GM19351 (cell line): Measurements from ENCODE around the gene VOPP1.
"Not testable (repeated sequence)": the region's sequence is repeated elsewhere in the genome, so short reads cannot be mapped to it uniquely, and the experiment has no call there.

Source experiments
- ATAC-seq: cut with Tn5 transposase; IDR thresholded peaks from one replicate; pipeline ENCODE4 v1.9.1; 2021; ENCODE audit warnings: mild to moderate bottlenecking, moderate library complexity; ENCODE audit not compliant: unreplicated experiment

The VOPP1 gene

GRCh38 chr7:55512635-55513191 is 59.6 kb downstream of the VOPP1 start:
- no peak for ATAC-seq

DNA sequence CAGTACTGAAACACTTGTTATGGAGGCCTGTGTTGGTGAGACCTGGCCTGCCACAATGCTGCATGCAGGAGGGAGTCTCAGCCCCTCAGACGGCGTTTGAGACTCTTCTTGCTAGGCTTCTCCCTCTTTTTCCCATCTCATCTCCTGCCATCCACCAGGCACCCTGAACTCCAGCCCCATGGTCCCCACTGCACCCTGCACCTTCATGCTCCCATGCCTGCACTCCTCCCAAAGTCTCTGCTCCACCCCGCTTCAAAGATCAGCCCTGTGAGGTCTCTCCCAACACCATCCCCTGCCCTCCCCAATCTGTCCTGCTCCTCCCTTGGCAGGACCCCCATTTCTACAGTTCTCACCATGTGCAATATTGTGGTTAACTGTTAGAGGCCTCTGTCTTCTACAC is 61.7 kb downstream of the VOPP1 start:
- ATAC-seq = no peak

GRCh38 chr7:55510206-55510605 is 62.1 kb downstream of the VOPP1 start:
- ATAC-seq = not testable (repeated sequence)

- ATAC-seq = peak; percentile 9
Observed at GRCh38 chr7:55509322-55509721, 63.0 kb downstream of the VOPP1 start.

- peak; percentile 77 for ATAC-seq
Observed at GRCh38 chr7:55508221-55509011, 63.9 kb downstream of the VOPP1 start.

GRCh38 chr7:55507743-55508142 is 64.6 kb downstream of the VOPP1 start:
- ATAC-seq = no peak

- ATAC-seq = no peak
Observed at GRCh38 chr7:55504967-55505658, 67.2 kb downstream of the VOPP1 start.

GRCh38 chr7:55504093-55504859 is 68.0 kb downstream of the VOPP1 start:
- ATAC-seq = no peak

DNA sequence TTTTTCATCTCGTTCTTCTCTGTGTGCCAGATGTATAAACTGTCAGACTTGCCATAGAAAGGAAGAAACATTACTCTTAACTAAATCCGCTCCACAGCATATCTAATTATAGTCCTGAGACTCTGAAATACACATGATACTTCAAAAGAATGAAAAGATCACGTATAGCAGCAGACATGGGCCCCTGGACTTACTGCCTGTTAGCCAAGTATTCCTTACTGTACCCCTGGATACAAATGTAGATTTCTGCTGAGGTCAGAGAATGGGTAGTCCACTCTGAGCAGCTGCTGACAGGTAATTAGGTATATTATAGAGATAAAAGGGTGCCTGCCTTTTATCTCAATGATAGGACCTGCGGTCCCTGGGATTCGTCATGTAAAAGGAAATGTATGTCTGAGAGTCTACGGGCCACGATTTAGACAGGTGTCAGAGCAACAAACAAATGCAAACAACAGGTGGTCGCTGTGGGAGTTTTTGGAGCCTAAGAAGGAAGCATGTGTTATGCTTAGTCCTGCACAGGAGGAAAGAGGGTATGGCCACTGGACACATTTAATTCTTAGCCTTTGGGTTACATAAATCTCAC is 69.4 kb downstream of the VOPP1 start:
- ATAC-seq = no peak

DNA sequence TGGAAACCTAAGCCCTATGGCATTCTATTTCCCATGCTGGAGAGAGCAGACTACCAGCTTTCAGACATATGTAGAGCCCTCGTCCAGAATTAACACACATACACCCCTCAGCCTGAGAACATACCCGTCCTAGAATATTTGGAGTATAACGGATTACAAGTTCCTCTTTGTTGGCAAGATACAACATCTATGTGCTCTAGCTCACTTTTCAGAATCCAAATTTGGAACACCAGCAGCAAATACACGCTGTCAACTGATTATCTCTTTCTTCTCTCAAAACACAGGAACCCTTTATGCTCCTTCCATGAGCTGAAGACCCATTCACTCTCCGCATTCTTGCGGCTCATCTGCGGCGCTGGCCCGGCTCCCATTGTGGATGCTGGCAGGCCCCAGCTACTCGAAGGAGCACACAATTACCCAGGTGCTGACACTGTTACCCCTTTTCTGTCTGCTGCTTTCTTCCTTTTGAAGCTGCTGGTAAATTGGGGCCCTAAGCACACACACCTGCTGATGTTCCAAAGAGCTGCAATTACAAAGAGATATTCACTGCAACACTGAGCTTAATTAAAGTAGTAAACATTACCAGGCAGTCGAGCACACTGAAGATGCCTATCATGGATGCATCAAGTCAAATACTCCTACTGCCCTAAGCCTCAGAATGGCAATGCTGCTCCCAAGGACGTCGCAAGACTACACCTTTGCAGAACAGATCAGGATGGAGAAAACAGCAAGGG is 70.0 kb downstream of the VOPP1 start:
- ATAC-seq = no peak

DNA sequence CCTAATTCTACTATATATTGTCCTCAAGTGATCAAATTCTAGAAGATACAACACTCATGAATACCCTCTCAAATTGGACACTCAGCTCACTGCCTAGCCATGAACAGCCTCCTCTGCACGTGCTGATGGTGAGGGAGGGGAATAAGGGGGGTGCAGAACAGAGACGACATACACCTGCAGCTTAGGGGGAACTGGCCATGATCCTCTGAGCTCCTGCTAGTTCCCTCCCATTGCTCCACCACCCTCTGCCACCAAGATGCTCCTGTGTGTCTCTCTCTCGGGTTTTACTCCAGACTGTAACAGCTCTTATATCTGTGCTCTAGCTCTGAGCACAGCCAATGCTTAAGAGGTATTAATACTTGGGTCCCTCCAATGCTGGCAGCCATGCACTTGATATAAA is 70.7 kb downstream of the VOPP1 start:
- no peak for ATAC-seq

DNA sequence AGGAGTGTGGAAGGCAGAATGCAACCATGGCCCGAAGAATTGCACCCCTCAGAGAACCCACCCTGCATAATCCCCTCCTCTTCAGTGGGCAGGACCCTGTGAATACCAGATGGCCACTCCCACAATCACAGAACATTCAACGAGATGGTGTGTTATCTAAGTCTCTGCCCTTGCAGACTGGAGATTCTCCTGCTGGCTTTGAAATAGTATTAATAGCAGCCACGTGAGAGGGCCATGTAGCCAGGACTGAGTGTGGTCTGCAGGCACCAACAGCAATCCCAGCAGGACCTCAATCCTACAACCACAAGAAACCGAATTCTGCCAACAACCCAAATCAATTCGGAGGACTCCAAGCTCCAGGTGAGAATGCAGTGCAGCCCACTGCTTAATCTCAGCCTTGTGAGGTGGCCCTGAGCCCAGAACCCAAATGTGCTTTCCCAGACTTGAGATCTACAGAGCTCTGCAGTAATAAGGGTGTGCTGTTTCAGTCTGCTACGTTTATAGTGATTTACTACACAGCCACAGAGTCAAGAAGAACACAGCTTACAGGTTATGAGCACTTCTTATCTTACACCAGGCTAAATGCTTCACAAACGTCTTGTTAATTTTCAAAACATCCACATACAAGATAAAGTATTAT is 72.1 kb downstream of the VOPP1 start:
- ATAC-seq = no peak

DNA sequence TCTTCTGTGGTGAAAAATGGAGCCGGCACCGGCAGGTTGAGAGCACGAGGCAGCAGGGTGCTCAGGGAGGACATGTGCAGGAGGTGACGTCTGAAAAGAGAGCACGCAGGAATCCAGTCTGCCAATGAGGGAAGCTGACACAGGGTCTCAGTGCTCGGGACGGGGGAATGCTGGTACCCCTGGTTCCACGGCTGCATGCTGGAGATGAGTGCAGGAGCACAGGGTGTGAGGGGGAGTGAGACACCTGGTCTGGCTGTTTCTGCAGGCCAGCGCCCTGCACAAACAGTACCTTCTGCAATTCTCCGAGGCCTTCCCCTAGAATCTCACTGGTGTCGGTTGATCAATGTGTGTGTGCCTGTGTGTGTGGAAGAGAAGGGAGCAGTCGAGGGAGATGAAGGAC is 72.7 kb downstream of the VOPP1 start:
- ATAC-seq = no peak

GRCh38 chr7:55498770-55499169 is 73.5 kb downstream of the VOPP1 start:
- no peak for ATAC-seq

GRCh38 chr7:55498142-55498541 is 74.2 kb downstream of the VOPP1 start:
- no peak for ATAC-seq

- ATAC-seq = no peak
Observed at GRCh38 chr7:55497521-55497920, 74.8 kb downstream of the VOPP1 start.

GRCh38 chr7:55496906-55497305 is 75.4 kb downstream of the VOPP1 start:
- no peak for ATAC-seq

GRCh38 chr7:55494951-55495350 is 77.4 kb downstream of the VOPP1 start:
- ATAC-seq = no peak

DNA sequence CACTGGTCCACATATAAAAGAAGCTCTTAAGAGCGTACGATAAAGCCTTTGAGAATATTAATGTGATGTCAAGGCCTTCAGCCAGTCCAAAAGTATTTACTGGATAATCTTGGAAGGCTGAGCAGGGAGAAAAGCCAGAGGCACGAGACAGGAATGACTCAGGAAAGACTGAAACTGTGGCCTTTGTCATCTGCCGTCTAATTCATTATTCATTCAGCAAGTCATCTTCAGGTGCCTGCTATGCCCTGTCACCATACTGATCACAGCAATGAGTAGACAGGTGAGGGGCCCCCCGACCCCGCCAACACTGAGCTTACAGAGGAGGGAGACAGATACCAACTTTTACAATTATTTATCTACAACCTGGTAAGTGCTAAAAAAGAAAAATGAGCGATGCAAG is 78.9 kb downstream of the VOPP1 start:
- ATAC-seq = no peak

- ATAC-seq = no peak
Observed at GRCh38 chr7:55491346-55491745, 81.0 kb downstream of the VOPP1 start.
